Hypothalamus (tissue), 51 donors: ENCODE results near the gene STAG1.
A peak's percentile ranks its signal among the peaks of the same experiment; 100 is the strongest.
"Not testable (repeated sequence)": the region's sequence is repeated elsewhere in the genome, so short reads cannot be mapped to it uniquely, and the experiment has no call there.

Experiments
- DNase-seq, 51 donors: peaks; one replicate each; lab custom pipeline; 2025; lab: John Stamatoyannopoulos, UW

The STAG1 gene

DNA sequence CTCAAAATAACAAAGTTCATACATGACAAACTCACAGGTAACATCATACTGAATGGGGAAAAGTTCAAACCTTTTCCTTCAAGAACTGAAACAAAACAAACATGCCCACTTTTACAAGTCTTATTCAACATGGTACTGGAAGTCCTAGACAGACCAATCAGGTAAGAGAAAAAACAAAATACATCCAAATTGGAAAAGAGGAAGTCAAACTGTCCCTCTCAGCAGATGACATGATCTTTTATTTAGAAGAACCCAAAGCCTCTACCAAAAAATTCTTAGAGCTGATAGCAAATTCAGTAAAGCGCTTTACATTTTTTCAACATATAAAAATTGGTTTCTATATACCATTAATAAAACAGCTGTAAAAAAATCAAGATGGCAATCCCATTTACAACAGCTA is 219.4 kb downstream of the STAG1 start:
- DNase-seq, result no peak

DNA sequence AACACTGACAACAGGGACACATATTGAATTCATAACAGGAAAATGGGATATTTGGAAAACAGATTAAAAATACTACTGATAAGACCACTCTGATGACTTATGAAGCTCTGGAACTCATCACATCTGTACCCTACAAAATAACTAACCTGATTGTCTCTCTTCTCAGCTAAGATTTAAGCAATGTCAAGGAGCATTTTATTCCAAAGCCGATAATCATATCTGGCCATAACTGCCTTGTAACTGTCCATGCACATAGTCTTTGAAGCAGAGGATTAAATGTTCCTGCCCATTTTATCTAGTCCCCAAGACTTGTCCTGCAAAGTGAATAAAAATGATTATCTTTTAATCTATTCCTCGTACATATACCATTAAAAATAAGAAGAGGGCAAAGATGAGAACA is 234.1 kb downstream of the STAG1 start:
- DNase-seq, result no peak

DNA sequence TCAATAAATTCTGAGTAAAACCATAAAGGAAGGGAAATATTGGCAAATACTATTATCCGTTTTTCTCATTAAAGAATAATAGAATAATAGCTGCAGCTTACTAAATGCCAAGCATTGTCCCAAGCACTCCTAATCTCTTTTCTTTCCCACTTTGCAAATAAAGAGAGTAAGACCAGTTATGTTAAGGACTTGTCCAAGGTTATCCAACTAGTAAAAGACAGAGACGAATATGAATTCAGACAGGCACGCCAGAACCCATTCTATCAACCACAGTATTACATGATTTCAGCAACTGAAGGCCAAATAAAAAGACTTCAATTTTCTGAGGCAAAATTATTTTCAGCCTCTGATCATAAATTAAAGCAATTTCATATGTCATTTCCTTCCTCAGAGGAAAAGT is 235.5 kb downstream of the STAG1 start:
- DNase-seq, result no peak

DNA sequence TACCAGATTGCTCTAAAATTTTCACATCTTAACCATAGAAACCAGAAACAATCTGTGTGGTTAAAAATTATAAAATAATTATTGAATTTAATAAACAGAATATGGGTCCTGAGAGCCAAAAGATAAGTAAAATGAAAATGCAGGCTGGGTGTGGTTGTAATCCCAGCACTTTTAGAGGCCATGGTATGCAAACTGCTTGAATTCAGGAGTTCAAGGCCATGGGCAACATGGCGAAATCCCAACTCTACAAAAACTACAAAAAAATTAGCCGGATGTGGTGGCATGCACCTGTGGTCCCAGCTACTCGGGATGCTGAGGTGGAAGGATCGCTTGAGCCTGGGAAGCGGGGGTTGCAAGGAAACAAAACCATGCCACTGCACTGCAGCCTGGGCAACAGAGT is 236.1 kb downstream of the STAG1 start:
- no peak for DNase-seq

DNA sequence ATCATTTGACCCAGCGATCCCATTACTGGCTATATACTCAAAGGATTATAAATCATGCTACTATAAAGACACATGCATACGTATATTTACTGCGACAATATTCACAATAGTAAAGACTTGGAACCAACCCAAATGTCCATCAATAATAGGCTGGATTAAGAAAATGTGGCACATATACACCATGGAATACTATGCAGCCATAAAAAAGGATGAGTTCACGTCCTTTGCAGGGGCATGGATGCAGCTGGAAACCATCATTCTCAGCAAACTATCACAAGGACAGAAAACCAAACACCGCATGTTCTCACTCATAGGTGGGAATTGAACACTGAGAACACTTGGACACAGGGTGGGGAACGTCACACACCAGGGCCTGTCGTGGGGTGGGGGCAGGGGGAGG is 237.6 kb downstream of the STAG1 start:
- not testable (repeated sequence) for DNase-seq

DNA sequence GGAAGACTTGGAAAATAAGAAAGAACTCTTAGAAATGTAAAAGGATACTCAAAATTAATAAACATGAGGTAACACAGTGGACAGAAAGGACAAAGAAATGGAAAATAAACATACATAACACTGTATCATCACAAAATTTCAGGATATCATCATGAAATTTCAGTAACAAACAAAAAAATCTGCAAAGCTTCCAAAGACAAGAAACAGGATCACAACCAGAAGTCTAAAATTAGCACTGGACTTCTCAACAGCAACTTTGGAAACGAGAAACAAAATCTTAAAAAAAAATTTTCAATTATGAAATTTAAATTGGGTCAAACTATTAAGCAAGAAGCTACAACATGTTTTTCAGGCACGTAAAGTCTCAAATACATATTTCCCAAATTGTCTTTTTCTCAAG is 238.8 kb downstream of the STAG1 start:
- DNase-seq, result no peak

DNA sequence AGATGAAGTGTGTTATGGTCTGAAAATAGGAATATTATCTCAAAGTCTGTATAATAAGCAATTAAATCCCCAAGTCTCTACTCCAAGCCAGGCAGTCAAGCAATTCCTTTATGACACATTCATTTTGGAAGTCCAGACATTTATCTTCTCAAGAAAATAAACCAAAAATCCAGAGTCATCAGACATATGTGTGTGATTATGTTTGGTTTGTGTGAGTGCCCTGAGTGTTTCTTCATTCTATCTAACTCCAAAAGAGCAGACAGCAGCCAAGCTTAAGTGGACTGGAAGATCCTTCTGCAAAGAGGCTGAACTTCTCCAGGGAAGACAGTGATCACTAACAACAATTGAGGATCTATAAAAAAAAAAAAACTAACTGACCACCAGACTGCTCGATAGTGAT is 239.8 kb downstream of the STAG1 start:
- DNase-seq, result no peak

DNA sequence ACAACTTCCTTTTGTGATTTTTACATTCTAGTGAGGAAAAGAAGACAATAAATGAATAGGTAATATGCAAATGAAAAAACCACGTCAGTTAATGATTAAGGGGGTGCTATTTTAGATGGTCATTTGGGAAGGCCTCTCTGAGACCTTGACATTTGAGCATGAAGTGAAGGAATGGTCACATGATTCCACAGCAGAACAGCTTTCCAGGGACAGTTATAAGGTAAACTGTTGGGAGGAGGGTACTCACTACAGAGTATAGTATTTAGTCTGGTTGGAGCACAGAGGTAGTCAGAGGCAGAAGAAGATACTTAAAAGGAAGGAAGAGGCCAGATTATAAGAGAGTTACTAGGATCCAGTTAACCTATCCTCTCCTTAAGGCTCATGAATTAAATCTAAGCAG is 246.5 kb downstream of the STAG1 start:
- DNase-seq, result no peak

DNA sequence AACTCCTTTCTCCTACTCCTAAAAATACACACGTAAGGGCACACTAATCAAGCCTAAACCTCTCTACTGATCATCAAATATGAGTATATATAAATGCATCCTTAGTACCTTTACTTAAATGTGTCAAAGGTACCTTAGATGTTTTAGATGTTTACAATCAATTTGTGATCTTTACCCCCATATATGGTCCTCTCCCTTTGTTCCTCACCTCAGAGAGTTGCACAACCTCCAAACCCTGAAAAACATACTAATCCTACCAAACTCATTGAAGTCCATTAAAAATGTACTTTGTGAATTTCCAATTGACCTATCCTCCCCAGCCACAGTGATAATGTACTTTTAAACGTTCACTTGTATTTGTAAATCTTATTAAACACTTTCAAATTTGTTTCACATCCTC is 249.1 kb downstream of the STAG1 start:
- DNase-seq, result no peak

DNA sequence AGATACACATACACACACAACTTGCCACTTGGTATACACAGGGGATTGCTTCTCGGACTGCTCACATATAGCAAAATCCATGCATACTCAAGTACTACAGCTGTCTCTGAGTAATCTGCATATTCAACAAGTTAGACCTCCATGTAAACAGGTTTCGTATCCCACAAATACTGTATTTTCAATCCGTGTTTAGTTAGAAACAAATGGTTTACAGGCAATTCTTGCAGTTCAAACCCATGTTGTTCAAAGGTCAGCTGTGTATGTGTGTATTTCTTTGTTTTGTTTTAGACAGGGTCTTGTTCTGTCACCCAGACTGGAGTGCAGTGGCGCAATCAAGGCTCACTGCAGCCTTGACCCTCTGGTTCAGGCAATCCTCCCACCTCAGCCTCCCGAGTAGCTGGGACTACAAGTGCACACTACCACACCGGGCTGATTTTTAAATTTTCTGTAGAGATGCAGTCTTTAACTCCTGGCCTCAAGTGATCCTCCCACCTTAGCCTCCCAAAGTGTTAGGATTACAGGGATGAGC is 253.2 kb downstream of the STAG1 start:
- no peak for DNase-seq

DNA sequence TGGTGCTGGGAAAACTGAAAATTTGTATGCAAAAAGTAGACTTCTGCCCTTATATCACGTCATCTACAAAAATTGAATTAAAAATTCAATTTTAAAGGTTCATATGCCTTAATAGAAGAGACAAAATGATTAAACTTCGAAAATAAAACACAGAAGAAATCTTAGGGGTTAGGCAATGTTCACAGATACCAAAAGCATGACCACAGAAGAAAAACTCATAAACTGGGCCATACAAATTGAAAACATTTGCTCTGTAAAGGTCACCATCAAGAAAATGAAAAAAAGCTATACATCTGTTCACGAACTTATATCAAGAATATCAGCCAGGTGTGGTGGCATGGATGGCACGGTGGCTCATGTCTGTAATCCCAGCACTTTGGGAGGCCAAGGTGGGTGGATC is 257.0 kb downstream of the STAG1 start:
- DNase-seq, result no peak

DNA sequence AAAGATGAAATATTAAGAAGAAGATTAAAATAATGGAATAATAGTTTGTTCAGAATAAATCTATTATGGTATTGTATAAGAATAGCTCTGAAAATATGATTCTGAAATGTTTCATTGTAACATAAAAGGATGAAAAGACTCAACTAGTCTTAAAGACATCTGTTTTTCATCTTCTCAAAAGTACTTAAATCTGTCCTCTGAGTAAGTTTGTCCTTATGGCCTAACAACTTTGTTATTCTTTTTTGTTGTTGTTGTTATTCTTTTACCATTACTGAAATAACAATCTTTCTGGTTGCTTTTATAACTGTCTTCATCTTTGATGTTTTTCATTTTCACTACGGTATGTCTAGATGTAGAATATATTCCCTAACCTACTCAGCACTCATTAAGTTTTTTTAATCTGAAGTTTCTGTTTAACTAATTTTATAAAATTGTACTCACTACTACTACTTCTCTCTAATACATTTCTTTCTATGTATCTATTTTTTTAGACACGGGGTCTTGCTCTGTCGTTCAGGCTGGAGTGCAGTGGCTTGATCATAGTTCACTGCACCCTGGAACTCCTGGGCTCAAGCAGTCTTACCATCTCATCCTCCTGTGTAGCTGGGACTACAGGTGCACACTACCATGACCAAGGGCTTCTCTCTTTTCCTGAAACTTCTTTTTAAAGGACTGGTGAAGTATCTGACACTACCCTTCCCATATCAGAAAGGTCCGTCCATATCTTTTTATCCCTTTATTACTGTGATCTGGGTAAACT is 261.4 kb downstream of the STAG1 start:
- no peak for DNase-seq

DNA sequence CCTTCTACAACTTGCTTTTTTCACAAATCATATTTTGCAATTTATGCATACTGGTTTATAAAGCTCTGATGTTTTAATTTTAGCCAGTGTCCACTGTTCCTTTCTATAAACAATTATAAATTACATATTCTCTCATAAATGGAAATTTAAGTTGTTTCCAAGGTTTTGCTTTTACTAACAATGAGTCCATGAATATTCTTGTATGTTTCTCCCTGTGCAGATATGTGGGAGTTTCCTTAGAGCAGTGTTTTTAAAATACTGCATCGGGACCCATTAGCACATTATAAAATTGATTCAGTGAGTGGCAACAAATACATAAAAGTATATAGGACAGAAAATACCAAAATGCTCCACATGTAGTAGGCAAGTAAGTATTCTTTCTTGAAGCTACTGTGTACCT is 266.4 kb downstream of the STAG1 start:
- DNase-seq, result no peak

DNA sequence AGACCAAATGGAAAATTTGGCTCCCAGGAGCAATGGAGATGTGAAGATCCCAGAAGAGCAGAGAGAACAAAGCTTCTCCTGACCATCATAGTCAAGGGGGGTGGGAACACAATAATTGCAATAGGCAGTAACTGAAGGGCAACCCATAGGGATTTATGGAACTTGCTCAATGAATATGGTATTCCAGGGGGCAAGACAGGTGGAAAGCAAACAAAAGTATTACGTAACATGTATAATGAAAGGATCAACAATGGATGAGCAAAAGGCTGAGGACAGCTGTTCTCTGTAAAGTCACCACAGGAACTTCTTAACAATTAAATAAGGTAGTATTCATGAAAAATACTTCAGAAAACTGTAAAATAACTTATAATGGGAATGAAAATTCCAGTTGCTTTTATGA is 275.9 kb downstream of the STAG1 start:
- DNase-seq, result no peak

DNA sequence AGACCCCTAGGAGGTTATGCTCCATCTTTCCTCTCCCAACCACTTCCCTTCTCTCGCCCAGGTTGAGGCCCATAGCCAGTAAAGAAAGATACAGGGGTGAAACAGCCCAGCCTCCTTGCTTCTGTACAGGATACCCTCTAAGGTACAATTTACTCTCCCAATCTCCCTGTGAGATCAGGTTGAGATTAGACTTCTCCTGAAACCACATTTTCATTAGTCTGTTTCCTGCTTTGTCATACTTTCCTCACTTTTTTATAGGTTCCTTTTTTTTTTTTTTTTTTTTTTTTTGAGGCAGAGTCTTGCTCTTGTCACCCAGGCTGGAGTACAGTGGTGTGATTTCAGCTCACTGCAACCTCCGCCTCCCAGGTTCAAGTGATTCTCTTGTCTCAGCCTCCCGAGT is 277.3 kb downstream of the STAG1 start:
- DNase-seq, result not testable (repeated sequence)

DNA sequence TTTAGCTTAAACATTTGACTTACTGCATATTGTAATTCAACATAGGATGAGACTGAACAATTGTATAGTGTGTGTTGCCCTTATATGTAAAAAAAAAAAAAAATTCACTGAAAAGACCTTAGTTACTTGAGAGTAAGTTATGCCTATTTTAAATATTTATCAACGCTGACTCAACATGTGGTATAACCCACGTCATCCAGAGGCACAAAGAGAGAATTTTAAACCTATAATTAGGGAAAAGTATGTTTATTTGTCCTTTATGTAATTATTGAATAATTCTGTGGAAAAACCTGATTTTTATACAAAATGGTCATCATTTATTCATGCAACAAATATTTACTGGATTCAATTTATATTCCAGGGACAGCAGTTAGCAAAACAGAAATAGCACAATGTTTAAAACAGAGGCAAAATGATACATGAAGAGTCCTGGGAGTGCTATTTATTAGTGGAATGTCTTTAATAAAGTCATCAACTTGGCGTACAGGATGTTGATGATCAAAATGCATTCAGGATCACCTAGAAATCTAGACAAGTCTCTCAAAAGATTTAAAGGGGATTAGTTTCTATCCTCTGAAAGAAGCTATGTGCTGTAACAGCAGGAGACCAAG is 278.4 kb downstream of the STAG1 start:
- DNase-seq, result no peak

DNA sequence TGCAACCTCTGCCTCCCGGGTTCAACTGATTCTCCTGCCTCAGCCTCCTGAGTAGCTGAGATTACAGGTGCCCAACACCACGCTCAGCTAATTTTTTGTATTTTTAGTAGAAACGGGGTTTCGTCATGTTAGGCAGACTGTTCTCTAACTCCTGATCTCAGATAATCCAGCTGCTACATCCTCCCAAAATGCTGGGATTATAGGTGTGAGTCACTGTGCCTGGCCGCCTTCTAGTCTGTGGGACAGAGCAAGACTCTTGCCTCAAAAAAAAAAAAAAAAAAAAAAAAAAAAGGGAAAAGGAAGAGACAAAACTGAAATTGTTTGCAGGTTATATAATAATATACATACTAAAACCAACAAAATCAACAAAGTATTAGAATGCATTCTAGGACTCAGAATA is 286.9 kb downstream of the STAG1 start:
- no peak for DNase-seq

DNA sequence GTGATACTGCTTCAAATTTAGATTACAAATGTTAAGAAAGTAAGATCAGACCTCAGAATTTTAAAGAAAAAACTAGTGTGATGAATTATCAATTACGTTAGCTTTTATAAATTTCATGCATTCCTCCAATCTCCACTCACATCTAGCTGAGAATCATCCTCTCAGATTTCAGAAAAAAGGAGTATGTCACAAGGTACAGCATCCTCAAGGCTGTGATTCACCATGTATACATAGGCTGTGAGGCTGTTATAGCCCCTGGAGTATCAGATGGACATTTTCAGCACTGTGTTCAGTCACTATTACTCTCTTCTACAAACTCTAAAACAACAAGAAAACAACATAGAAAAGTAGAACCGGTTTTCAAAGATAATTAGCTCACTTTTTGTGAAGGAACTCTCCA is 287.7 kb downstream of the STAG1 start:
- DNase-seq, result peak in 1 of 51 donors; percentile 1

DNA sequence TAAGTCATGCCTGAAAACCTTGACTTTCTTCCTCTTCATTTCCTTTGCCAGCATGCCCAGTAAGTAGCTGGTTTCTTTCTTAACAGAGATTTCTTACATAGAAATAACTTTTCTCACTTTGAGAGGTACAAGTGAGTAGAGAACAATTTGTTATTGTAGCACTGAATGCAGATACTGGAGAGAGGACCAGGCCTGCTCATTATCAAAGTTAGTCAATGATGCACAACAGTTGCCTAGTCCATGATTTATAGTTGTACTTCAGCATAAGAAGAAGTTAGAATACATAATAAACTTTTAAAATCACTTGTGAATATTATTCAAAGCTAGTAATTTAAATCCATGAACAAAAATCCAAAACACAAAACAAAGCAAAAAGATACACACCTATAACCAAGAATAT is 289.0 kb downstream of the STAG1 start:
- no peak for DNase-seq

DNA sequence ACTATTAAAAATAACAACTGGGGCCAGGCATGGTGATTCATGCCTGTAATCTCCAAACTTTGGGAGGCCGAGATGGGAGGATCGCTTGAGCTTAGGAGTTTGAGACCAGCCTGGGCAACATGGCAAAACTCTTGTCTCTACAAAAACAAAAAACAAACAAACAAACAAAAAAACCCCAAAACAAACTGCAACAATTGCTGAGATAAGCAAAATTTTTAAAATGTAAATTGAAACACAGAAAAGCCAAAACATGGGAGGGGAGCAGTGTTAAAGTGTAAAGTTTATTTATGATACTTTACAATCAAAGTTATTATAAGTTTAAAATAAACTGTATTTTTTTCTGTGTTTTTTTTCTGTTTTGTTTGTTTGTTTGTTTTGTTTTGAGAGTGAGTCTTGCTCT is 294.4 kb downstream of the STAG1 start:
- no peak for DNase-seq

DNA sequence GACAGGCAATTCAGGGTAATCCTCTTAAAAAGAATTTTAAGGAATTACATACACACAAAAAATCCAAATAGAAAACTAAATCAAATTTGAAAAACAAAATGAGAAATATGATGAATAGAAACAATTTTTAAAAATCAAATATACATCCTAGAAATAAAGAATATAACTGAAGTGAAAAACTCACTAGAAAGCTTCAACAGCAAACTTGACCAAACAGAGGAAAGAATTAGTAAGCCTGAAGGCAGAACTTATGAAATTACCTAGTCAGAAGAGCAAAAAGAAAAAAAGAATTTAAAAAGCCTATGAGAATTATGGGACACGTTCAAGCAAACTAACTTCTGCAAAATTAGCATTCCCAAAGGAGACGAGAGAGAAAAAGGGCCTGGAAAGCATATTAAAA is 296.0 kb downstream of the STAG1 start:
- DNase-seq, result no peak

DNA sequence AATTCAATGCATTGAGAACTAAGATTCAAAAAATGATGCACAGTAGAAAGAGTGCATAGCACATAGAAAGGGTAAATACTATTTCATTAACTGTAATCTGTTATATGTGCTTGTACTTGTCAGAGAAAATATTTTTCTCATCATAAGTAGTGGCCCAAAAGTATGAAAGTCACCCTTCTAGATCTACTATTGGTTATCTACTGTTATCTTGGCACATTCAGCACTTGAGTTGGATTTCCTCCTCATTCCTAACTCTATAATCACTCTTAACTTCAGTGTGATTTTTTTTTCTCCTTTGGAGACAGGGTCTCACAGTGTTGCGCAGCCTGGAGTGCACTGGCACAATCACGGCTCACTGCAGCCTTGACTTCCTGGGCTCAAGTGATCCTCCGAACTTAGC is 307.6 kb downstream of the STAG1 start:
- no peak for DNase-seq

DNA sequence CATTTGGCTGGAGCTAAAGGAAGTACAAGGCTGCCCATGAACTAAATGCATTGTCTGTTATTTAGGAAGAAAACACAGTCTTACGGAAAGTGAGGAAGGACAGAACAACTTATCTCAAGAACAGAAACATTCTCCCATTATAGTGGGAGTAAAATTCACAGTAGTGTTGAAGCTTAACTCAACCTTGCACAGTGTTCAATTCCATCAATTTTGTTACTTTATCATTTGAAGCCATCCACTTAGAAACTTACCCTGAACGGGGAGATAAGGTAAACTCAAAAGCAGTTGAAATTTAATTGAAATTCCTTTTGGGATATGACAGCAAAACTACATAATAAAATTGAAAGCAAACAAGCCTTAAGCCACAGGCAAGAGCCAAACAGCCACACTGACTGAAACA is 315.1 kb downstream of the STAG1 start:
- no peak for DNase-seq
